ENCODE measurements around the gene FCAMR.

DNA sequence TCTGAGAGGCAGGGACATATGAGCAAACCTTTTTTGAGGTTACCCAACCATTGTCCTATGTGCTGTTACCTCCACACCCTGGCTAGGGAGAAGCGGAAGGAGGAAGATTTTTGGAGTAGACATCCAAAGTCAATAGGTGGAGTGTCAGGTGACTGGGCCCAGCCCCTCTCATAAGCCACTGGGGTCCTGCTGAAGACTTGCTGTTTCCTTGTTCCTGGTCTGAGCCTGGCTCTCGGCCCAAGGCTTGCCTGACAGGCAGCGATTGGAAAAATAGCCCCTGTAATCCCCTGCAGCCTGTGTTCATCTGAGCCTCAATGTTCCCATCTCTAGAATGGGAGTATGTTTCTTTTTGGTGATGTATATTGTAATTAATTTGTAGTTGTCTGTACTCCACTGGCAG is 17.1 kb downstream of the FCAMR start:
- TF ChIP-seq CTCF (conservative IDR thresholded peaks at IDR 0.05 in 1 of 2, IDR thresholded peaks at IDR 0.05 in 1 of 2; ENCODE audit: extremely low read depth in 1 of 2, insufficient read depth in 1 of 2, low read depth in 1 of 2, low read length in 2 of 2): no peak
- TF ChIP-seq EZH2 (IDR thresholded peaks at IDR 0.05; ENCODE audit: borderline replicate concordance, low read length): no peak

Data from mammary epithelial cell (primary cell).